Gastrocnemius medialis (tissue), 4 donors: ENCODE data around the gene MAST2. TPM values are rescaled to one million over a fixed set of nuclear protein-coding genes. Genes with fewer than 3 reads are reported as not detected.

Experiments
- ATAC-seq, 2 donors: fragments of 150-250 bp; one replicate each; pipeline ENCODE4 v1.9.1; 2016
- DNase-seq, 2 donors: peaks; one replicate each; pipeline ENCODE4 v3.0.0-alpha.2; 2019
- H3K27ac ChIP-seq, 4 donors: fragments of 200-600 bp; sonication (generic); 1 replicate in 1 of 4; 2 replicates in 3 of 4; pipeline ENCODE4 v1.5.1; 2016 to 2018; ENCODE audit warnings: mild to moderate bottlenecking in 2 of 4, moderate library complexity in 1 of 4
- H3K27me3 ChIP-seq, 3 donors: fragments of 200-600 bp; sonication (generic) in 2 of 3; 1 replicate in 1 of 3; 2 replicates in 2 of 3; pipeline versions ENCODE4 v1.5.1 to v1.6.0; 2016 to 2019; ENCODE audit warnings: mild to moderate bottlenecking in 1 of 3, moderate library complexity in 1 of 3
- H3K36me3 ChIP-seq, 2 donors: fragments of 200-600 bp; sonication (generic) in 1 of 2; one replicate each; pipeline ENCODE4 v1.5.1; 2017 to 2018
- H3K4me1 ChIP-seq, 2 donors: fragments of 200-600 bp; sonication (generic) in 1 of 2; one replicate each; pipeline ENCODE4 v1.5.1; 2016 to 2017; ENCODE audit warnings: mild to moderate bottlenecking in 2 of 2
- H3K4me3 ChIP-seq, 4 donors: fragments of 200-600 bp; sonication (generic) in 3 of 4; 1 replicate in 1 of 4; 2 replicates in 3 of 4; pipeline ENCODE4 v1.5.1; 2016 to 2019; ENCODE audit warnings: mild to moderate bottlenecking in 2 of 4
- H3K9me3 ChIP-seq, 3 donors: fragments of 200-600 bp; sonication (generic) in 2 of 3; 1 replicate in 1 of 3; 2 replicates in 2 of 3; pipeline ENCODE4 v1.5.1; 2016 to 2019
- POLR2A ChIP-seq, 2 donors: fragments of 450-650 bp; IDR thresholded peaks; one replicate each; pipeline ENCODE4 v1.6.1; 2017; ENCODE audit warnings: antibody characterized with exemption in 2 of 2, mild to moderate bottlenecking in 2 of 2, moderate library complexity in 2 of 2
- in situ Hi-C, 4 donors: fragments of 200-750 bp; cut with MboI; loops; one replicate each; pipeline versions ENCODE4 v1.15.0 to v1.8.0; 2017; ENCODE audit warnings: low sequenced_read_pairs in 4 of 4
- intact Hi-C: fragments of 100-400 bp; cut with DNase I; formaldehyde crosslinking; loops from one replicate; pipeline ENCODE4 v1.15.1; 2023; ENCODE audit warnings: low total_unique reads
- total RNA-seq, 4 donors: library from RNA; depleted of rRNA; stranded (reverse); fragments of >200 nt; gene quantifications; one replicate each; pipeline versions ENCODE4 v1.1.0 to v1.2.3, GENCODE V29; 2016
- TF ChIP-seq, protein P1 (sequence below), 5 experiments: fragments of 450-650 bp in 3 of 5; fragments of 200-600 bp in 2 of 5; sonication (generic) in 2 of 5; IDR thresholded peaks in 4 of 5; conservative IDR thresholded peaks in 1 of 5; 1 replicate in 4 of 5; 2 replicates in 1 of 5; pipeline ENCODE4 v1.5.1; 2016 to 2019; ENCODE audit warnings: antibody characterized with exemption in 5 of 5, mild to moderate bottlenecking in 3 of 5, moderate library complexity in 3 of 5

MAST2 gene
- total RNA-seq, 4 donors from 2014 or later, result 110 to 195 (median 162) TPM

DNA sequence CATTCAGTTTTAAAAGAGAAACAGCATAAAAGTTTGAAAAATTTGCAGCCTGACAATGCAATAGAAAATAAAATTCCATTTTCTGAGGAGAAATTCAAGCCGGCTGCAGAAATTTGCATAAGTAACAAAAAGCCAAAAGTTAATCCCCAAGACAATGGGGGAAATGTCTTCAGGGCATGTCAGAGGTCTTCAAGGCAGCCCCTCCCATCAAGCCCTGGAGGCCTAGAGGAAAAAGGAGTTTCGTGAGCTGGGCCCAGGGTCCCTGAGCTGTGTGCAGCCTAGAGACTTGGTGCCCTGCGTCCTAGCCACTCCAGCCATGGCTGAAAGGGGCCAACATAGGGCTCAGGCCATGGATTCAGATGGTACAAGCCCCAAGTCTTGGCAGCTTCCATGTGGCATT lies 254.4 kb downstream of the MAST2 start:
- Histone ChIP-seq H3K4me3 (no peak overlapping the region), H3K4me1 (no peaks in the 10 kb centered on the region), H3K9me3 (no peaks in the 10 kb centered on the region), H3K36me3 (peaks cover 0 to 9% of the 10 kb centered on the region in 2 donors), H3K27ac (no peak overlapping the region), H3K27me3 (no peaks in the 10 kb centered on the region)
- in situ Hi-C loops (no loop called here), intact Hi-C loops (no loop called here)
- no peak for ATAC-seq
- TF ChIP-seq, protein P1, sequence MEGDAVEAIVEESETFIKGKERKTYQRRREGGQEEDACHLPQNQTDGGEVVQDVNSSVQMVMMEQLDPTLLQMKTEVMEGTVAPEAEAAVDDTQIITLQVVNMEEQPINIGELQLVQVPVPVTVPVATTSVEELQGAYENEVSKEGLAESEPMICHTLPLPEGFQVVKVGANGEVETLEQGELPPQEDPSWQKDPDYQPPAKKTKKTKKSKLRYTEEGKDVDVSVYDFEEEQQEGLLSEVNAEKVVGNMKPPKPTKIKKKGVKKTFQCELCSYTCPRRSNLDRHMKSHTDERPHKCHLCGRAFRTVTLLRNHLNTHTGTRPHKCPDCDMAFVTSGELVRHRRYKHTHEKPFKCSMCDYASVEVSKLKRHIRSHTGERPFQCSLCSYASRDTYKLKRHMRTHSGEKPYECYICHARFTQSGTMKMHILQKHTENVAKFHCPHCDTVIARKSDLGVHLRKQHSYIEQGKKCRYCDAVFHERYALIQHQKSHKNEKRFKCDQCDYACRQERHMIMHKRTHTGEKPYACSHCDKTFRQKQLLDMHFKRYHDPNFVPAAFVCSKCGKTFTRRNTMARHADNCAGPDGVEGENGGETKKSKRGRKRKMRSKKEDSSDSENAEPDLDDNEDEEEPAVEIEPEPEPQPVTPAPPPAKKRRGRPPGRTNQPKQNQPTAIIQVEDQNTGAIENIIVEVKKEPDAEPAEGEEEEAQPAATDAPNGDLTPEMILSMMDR (IDR thresholded peaks at IDR 0.05 in 4 of 5, conservative IDR thresholded peaks at IDR 0.05 in 1 of 5), result no peak
- TF ChIP-seq POLR2A (IDR thresholded peaks at IDR 0.05), result no peak
- DNase-seq, result no peak

- H3K4me3 ChIP-seq, result no peak overlapping the region
- TF ChIP-seq POLR2A (IDR thresholded peaks at IDR 0.05), result no peak
- TF ChIP-seq, protein P1 (IDR thresholded peaks at IDR 0.05 in 4 of 5, conservative IDR thresholded peaks at IDR 0.05 in 1 of 5), result no peak
- H3K9me3 ChIP-seq, result no peaks in the 10 kb centered on the region
- H3K36me3 ChIP-seq, result peaks cover 0 to 9% of the 10 kb centered on the region in 2 donors
- ATAC-seq, result no peak
- in situ Hi-C loops (no loop called here), intact Hi-C loops (no loop called here)
- DNase-seq, result no peak
- H3K27ac ChIP-seq, result no peak overlapping the region
- H3K27me3 ChIP-seq, result no peaks in the 10 kb centered on the region
- no peaks in the 10 kb centered on the region for H3K4me1 ChIP-seq
Observed at GRCh38 chr1:46058936-46059335, 255.5 kb downstream of the MAST2 start.

- intact Hi-C loops, result no loop called here
- ATAC-seq, result no peak
- peaks cover 0 to 5% of the 10 kb centered on the region in 2 donors for H3K4me1 ChIP-seq
- H3K4me3 ChIP-seq, result no peak overlapping the region
- TF ChIP-seq POLR2A (IDR thresholded peaks at IDR 0.05), result no peak
- TF ChIP-seq, protein P1 (IDR thresholded peaks at IDR 0.05 in 4 of 5, conservative IDR thresholded peaks at IDR 0.05 in 1 of 5), result no peak
- no peaks in the 10 kb centered on the region for H3K9me3 ChIP-seq
- in situ Hi-C loops, result no loop called here
- peaks cover 0 to 9% of the 10 kb centered on the region in 2 donors for H3K36me3 ChIP-seq
- no peak for DNase-seq
- no peaks in the 10 kb centered on the region for H3K27me3 ChIP-seq
- no peak overlapping the region for H3K27ac ChIP-seq
Observed at GRCh38 chr1:46061146-46061545, 257.7 kb downstream of the MAST2 start.

DNA sequence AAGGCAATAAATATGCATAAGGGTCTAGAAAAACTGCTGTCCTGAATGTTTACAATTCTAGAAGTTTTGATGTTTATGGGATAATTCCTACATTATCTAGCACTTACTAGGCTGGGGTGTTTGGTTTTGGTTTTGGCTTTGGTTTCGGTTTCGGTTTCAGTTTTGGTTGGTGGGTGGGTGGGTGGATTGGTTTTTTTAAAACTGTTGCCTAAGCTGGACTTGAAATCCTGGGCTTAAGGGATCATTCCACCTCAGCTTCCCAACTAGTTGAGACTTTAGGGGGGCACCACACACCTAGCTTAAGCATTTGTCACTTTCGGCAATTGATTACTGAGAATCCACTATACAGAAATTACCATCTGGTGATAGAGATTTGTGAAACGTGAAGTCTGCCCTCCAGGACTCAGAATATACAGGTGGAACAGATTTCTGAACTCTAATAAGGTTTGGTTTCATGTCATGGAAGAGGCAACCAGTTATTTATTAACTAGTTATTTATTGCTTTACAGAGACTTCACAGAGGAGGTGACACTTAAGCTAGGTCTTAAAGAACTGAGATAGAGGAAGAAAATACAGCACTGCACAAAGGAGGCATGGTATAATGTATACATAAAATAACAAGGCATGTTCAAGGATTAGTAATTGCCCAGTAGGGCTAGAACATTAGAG lies 259.4 kb downstream of the MAST2 start:
- no peak for ATAC-seq
- Histone ChIP-seq H3K36me3 (peaks cover 0 to 9% of the 10 kb centered on the region in 2 donors), H3K27me3 (no peaks in the 10 kb centered on the region), H3K4me3 (no peak overlapping the region), H3K27ac (no peak overlapping the region), H3K4me1 (peaks cover 0 to 5% of the 10 kb centered on the region in 2 donors), H3K9me3 (no peaks in the 10 kb centered on the region)
- TF ChIP-seq POLR2A (IDR thresholded peaks at IDR 0.05), result no peak
- TF ChIP-seq, protein P1 (IDR thresholded peaks at IDR 0.05 in 4 of 5, conservative IDR thresholded peaks at IDR 0.05 in 1 of 5), result no peak
- DNase-seq, result no peak
- intact Hi-C loops, result no loop called here
- in situ Hi-C loops, result no loop called here

GRCh38 chr1:46064708-46065107 lies 261.3 kb downstream of the MAST2 start:
- TF ChIP-seq, protein P1 (IDR thresholded peaks at IDR 0.05 in 4 of 5, conservative IDR thresholded peaks at IDR 0.05 in 1 of 5), result no peak
- TF ChIP-seq POLR2A (IDR thresholded peaks at IDR 0.05), result no peak
- Histone ChIP-seq H3K27me3 (no peaks in the 10 kb centered on the region), H3K4me1 (peaks cover 0 to 9% of the 10 kb centered on the region in 2 donors), H3K36me3 (peaks cover 0 to 9% of the 10 kb centered on the region in 2 donors), H3K9me3 (no peaks in the 10 kb centered on the region), H3K4me3 (no peak overlapping the region), H3K27ac (no peak overlapping the region)
- intact Hi-C loops, result no loop called here
- in situ Hi-C loops, result no loop called here
- no peak for ATAC-seq
- no peak for DNase-seq
